Left lung (tissue), 10 donors: ENCODE measurements around the gene OPN1SW. TPM values are rescaled to one million over a fixed set of nuclear protein-coding genes. Genes with fewer than 3 reads are reported as not detected.

Source experiments
- ATAC-seq: fragments of 200-7000 bp; cut with Tn5 transposase; one replicate; pipeline ENCODE4 v1.9.1; 2020; ENCODE audit warnings: moderate library complexity
- DNase-seq, 4 donors: peaks; one replicate each; pipeline ENCODE4 v3.0.0-alpha.2; 2013 to 2020
- H3K27ac ChIP-seq, 2 donors: fragments of 200-600 bp; sonication (generic) in 1 of 2; one replicate each; pipeline versions ENCODE4 v1.5.0 to v1.8.0; 2020 to 2021
- H3K27me3 ChIP-seq, 2 donors: fragments of 200-600 bp; sonication (generic) in 1 of 2; one replicate each; pipeline versions ENCODE4 v1.5.0 to v1.8.0; 2020 to 2021
- H3K36me3 ChIP-seq, 2 donors: fragments of 200-600 bp; sonication (generic) in 1 of 2; one replicate each; pipeline versions ENCODE4 v1.5.0 to v1.8.0; 2020 to 2021
- H3K4me1 ChIP-seq, 2 donors: fragments of 200-600 bp; one replicate each; pipeline ENCODE4 v1.8.0; 2021
- H3K4me3 ChIP-seq, 2 donors: fragments of 200-600 bp; sonication (generic) in 1 of 2; one replicate each; pipeline versions ENCODE4 v1.5.0 to v1.8.0; 2020 to 2021; ENCODE audit warnings: mild to moderate bottlenecking in 1 of 2
- H3K9me3 ChIP-seq, 2 donors: fragments of 200-600 bp; sonication (generic) in 1 of 2; one replicate each; pipeline versions ENCODE4 v1.5.0 to v1.8.0; 2020 to 2021
- intact Hi-C, 2 donors: fragments of 100-400 bp; cut with DNase I; formaldehyde crosslinking; loops; one replicate each; pipeline versions ENCODE4 v1.11.2 to v1.14.2; 2022
- polyA plus RNA-seq, 6 donors: library from polyadenylated mRNA; unstranded; fragments of 120-200 nt; gene quantifications; one replicate each; pipeline ENCODE4 v1.2.1, GENCODE V29; 2013; ENCODE audit not compliant: insufficient read length in 6 of 6
- total RNA-seq, 2 donors: library from RNA; stranded (reverse); fragmentation: NEBNext Ultra II Directional; extraction: Animal tissue kit (Norgen Biotek cat#: 25700); gene quantifications; one replicate each; pipeline ENCODE4 v1.2.1, GENCODE V29; 2021
- TF ChIP-seq, protein P1 (sequence below), 2 donors: fragments of 200-600 bp; sonication (generic) in 1 of 2; IDR thresholded peaks; one replicate each; pipeline versions ENCODE4 v1.5.0 to v1.8.0; 2021; ENCODE audit warnings: antibody characterized with exemption in 2 of 2
- donor health status: DM: no; HTN: yes; CAD: no.
- donor health status: DM: no; HTN: no; CAD: no.

OPN1SW gene
- total and polyA plus RNA-seq, 8 donors = 1.2 to 2.3 (median 1.7) TPM; not detected in 2

GRCh38 chr7:128724743-128725142, 50.9 kb downstream of the OPN1SW start:
- Histone ChIP-seq H3K27ac (no peak overlapping the region), H3K36me3 (no peaks in the 10 kb centered on the region), H3K4me1 (no peaks in the 10 kb centered on the region), H3K9me3 (no peaks in the 10 kb centered on the region), H3K4me3 (no peak overlapping the region), H3K27me3 (no peaks in the 10 kb centered on the region)
- intact Hi-C loops = no loop called here
- no peak for ATAC-seq
- DNase-seq = no peak
- TF ChIP-seq, protein P1, sequence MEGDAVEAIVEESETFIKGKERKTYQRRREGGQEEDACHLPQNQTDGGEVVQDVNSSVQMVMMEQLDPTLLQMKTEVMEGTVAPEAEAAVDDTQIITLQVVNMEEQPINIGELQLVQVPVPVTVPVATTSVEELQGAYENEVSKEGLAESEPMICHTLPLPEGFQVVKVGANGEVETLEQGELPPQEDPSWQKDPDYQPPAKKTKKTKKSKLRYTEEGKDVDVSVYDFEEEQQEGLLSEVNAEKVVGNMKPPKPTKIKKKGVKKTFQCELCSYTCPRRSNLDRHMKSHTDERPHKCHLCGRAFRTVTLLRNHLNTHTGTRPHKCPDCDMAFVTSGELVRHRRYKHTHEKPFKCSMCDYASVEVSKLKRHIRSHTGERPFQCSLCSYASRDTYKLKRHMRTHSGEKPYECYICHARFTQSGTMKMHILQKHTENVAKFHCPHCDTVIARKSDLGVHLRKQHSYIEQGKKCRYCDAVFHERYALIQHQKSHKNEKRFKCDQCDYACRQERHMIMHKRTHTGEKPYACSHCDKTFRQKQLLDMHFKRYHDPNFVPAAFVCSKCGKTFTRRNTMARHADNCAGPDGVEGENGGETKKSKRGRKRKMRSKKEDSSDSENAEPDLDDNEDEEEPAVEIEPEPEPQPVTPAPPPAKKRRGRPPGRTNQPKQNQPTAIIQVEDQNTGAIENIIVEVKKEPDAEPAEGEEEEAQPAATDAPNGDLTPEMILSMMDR (IDR thresholded peaks at IDR 0.05) = no peak

Other genes with a start within 250 kb of the OPN1SW start
- gene GARIN1A, start 103.5 kb downstream of the OPN1SW start, total RNA-seq = 1 to 10 TPM; 1.1 to 3.4 TPM
- 1 to 10 TPM; 2.0 to 4.1 (median 2.8) TPM for gene GARIN1A, start 103.5 kb downstream of the OPN1SW start, polyA plus RNA-seq
- gene CALU, start 36.4 kb downstream of the OPN1SW start, total RNA-seq = 100 to 1,000 TPM; 177 to 239 TPM
- gene CALU, start 36.4 kb downstream of the OPN1SW start, polyA plus RNA-seq = 100 to 1,000 TPM; 182 to 236 (median 205) TPM
- 1 to 10 TPM; 2.5 to 3.2 TPM for gene CCDC136, start 16.2 kb upstream of the OPN1SW start, total RNA-seq
- 10 to 100 TPM; 30.1 to 87.1 (median 58.3) TPM for gene CCDC136, start 16.2 kb upstream of the OPN1SW start, polyA plus RNA-seq
- 10 to 100 TPM; 14.3 to 23.7 TPM for gene FLNC, start 54.6 kb upstream of the OPN1SW start, total RNA-seq
- gene FLNC, start 54.6 kb upstream of the OPN1SW start, polyA plus RNA-seq = 10 to 100 TPM; 15.7 to 34.7 (median 24.2) TPM
- 100 to 1,000 TPM; 192 to 200 TPM for gene ATP6V1F, start 87.1 kb upstream of the OPN1SW start, total RNA-seq
- 100 to 1,000 TPM; 106 to 118 (median 108) TPM for gene ATP6V1F, start 87.1 kb upstream of the OPN1SW start, polyA plus RNA-seq
- 1 to 10 TPM; 1.5 to 1.7 TPM for gene KCP, start 134.9 kb upstream of the OPN1SW start, total RNA-seq
- gene KCP, start 134.9 kb upstream of the OPN1SW start, polyA plus RNA-seq = 1 to 10 TPM; 5.9 to 9.8 (median 7.7) TPM
- 10 to 100 TPM; 18.2 to 35.5 TPM for gene IRF5, start 162.1 kb upstream of the OPN1SW start, total RNA-seq
- 1 to 10 TPM; 1.7 to 3.2 (median 2.0) TPM for gene IRF5, start 162.1 kb upstream of the OPN1SW start, polyA plus RNA-seq